HL-60/S4 treated with phorbol 12-myristate 13-acetate at 8.2 ng/mL for 4 days and 3 days (cell line): Measurements from ENCODE around the gene MX1.

Experiments used
- in situ Hi-C: fragments of 300-500 bp; cut with MboI; formaldehyde crosslinking; loops from 2 replicates; pipeline ENCODE4 v1.15.0; 2022; ENCODE audit warnings: low sequenced_read_pairs

The MX1 gene

GRCh38 chr21:41488080-41488479 is 62.0 kb downstream of the MX1 start:
- in situ Hi-C loops = no loop called here

- in situ Hi-C loops = no loop called here
Observed at GRCh38 chr21:41489329-41489728, 63.3 kb downstream of the MX1 start.

DNA sequence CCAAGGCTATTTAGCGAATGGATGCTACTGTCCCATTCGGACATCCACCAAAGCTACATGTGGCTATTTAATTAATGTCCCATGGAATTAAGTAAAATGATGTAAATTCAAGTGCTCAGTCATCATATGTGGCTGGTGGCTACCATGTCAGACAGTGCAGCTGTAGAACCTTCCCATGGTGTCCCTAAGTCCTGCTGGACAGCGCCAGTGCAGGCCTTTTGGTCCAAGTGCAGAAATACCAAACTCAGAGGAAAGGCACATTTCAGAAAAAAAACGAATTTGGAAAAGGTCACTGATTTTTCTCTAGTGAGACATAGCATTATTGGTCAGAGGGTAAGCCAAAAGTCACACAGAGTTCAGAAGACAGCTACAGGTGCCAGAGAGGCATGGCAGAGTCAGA is 64.3 kb downstream of the MX1 start:
- in situ Hi-C loops = no loop called here

DNA sequence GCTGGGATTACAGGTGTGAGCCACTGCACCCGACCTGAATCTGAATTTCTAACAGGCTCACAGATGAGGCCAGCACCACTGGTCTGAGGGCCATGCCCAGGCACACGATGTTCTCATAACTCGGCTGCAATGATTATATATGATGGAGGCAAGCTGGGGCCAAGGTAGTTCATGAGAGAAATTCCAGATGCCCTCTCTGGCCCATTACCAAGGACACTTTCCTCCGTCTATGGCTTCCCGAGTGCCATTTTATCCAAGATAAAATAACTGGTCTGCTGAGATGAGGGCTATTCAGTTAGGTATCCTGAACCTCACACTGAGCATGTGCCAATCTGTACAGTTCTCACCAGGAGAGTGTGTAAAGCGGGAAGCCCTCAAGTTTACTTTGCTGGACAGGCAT is 65.4 kb downstream of the MX1 start:
- in situ Hi-C loops = no loop called here

GRCh38 chr21:41494242-41494641 is 68.2 kb downstream of the MX1 start:
- in situ Hi-C loops = no loop called here

DNA sequence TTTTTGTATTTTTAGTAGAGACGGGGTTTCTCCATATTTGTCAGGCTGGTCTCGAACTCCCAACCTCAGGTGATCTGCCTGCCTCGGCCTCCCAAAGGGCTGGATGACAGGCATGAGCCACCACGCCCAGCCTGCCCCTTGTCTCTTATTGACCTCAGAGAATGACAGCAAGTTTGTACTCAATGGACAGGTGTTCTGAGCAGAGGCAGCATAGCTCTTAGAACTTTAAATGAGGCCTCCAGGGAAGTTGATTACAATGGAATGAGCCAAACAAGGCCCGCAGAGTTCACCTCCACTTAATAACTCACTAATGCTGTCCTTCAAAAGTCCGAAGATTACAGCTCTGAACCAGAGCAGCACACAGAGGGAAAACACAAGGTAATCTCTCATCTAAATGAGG is 71.0 kb downstream of the MX1 start:
- in situ Hi-C loops = no loop called here

GRCh38 chr21:41497788-41498187 is 71.7 kb downstream of the MX1 start:
- in situ Hi-C loops = no loop called here

- in situ Hi-C loops = no loop called here
Observed at GRCh38 chr21:41499920-41500319, 73.9 kb downstream of the MX1 start.

DNA sequence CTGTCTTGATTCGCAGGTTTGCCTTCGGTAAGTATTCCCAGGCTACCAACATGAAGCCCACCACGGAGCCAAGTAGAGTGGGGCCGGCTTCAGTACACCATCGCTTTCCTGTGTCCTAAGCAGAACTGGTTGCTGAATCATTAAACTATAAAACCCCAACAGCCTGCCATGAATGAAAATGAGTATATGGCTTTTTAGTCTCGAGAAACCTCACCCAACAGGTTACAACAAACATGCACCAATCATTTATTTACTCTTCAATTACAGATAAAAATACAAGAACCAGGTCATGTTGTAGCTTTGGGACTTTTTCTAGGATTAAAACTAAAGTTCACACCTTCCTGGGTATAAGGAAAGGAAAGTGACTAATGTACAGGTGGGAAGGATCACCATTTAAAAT is 74.3 kb downstream of the MX1 start:
- in situ Hi-C loops = no loop called here

- in situ Hi-C loops = no loop called here
Observed at GRCh38 chr21:41500931-41501381, 74.9 kb downstream of the MX1 start.

DNA sequence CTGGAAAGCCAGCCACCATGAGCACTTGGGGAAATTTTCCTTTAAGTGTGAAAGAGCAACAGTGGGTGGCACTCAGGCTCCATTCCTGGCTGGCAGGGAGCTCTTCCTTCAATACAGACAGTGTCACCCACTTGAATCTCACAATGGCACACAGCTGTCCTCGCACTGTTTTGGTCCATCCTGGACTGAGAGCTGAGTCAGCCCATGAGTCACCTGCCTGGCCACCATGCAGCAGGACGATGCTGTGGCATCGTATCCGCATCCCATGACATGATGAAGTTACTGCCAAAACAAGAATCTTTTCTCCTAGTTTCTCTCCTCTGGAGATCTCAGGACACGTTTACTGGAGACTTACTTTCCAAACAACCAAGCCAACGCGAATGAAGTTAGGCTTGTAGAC is 75.9 kb downstream of the MX1 start:
- in situ Hi-C loops = no loop called here

DNA sequence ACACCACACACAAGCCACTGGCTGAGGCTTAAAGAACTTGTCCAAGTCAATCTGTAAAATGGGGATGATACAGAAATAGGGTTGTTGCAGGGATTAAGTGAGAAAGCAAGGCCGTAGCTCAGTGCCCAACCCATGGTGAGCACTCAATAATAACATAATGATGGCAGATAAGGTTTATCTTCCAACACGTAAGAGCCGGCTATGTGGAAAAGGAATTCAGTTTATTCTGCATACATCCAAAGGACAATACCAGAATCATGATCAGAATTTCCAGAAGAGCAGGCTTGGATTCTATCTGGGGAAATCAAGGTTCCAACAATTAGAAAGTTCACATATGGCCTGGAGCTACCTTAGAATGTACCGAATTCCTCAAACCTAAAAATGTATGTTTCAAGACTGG is 77.3 kb downstream of the MX1 start:
- in situ Hi-C loops = no loop called here

- in situ Hi-C loops = no loop called here
Observed at GRCh38 chr21:41504030-41504429, 78.0 kb downstream of the MX1 start.

DNA sequence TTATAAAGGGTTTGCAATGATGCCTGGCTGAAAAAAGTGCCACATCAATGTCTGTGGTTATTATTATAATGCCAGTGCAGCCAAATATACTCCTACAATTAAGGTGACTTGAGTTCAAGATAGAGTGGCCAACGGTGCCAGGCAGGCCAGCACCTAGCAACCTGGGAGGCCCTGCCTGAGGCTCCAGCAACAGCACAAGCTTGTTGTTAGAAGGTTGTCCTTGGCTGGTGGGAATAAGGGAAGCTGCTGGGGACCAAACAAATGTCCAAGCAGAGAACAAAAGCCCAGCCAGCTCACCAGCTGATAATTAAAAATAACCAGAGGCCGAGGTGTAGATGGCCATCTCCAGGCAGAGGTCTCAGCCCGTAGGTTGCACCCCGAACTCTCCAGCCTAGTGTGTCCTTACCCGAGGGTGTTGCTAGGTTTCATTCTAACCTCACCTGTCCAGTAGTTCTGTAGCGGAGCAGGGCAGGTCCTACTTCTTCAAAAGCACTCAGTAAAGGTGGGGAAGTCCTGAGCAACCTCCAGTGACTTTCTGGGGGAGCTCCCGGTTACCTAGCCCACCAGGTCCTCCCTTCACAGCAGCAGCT is 80.1 kb downstream of the MX1 start:
- in situ Hi-C loops = no loop called here

DNA sequence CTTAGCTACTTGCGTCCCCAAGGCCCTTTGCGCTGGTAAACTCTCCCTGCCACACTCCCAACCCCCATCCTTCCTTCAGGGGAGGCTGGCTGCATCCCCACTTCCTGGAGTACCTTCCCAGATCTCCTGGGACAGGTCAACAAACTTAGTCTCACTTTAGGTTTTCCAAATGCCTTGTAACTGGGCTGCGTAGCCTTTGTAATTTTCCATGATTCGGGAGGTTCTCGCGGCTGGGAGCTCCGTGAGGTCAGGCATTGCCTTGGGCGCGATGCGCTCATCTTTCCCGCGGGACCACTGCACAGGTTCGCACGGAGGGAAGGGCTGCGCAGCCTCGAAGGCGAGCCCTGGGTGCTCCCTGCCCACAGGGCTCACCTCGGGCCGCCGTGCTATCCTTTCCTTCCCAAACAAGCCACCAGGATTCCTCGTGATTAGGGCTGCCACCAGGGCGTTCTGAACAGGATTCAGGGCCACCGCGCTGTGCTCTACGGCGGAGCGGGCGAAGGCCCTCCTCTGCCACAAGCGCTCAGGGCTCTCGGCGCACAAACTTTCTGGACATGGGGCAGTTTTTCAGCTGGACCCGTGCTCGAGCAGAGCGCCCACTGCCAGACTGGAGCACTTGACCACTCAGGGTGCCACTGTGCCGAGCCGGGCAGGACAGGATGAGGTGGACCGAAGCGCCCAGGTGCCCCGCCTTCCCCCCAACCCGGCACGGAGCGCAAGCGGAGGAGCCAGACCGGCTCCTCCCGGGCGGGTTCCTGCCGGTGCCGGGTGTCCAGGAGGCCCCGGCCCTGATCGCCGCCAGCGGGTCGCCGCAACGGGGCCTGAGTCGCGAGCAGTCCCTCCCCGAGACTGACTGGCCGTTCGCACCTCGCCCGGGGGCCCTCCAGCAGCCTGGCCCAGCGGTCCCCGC is 80.8 kb downstream of the MX1 start:
- in situ Hi-C loops = no loop called here

GRCh38 chr21:41507521-41508414 is 81.7 kb downstream of the MX1 start, which contains the start of gene TMPRSS2:
Gene TMPRSS2, minus strand, starts transcription at chr21:41508158. Its CDS starts 10,025 bp downstream, at chr21:41498133.
- in situ Hi-C loops = no loop called here

GRCh38 chr21:41508415-41509144 is 82.5 kb downstream of the MX1 start:
- in situ Hi-C loops = no loop called here
